ENCODE data around the gene LY6G6F. TPM values are rescaled to one million over a fixed set of nuclear protein-coding genes. Genes with fewer than 3 reads are reported as not detected.

Gene LY6G6F
- total and polyA plus RNA-seq, 9 donors = not detected

DNA sequence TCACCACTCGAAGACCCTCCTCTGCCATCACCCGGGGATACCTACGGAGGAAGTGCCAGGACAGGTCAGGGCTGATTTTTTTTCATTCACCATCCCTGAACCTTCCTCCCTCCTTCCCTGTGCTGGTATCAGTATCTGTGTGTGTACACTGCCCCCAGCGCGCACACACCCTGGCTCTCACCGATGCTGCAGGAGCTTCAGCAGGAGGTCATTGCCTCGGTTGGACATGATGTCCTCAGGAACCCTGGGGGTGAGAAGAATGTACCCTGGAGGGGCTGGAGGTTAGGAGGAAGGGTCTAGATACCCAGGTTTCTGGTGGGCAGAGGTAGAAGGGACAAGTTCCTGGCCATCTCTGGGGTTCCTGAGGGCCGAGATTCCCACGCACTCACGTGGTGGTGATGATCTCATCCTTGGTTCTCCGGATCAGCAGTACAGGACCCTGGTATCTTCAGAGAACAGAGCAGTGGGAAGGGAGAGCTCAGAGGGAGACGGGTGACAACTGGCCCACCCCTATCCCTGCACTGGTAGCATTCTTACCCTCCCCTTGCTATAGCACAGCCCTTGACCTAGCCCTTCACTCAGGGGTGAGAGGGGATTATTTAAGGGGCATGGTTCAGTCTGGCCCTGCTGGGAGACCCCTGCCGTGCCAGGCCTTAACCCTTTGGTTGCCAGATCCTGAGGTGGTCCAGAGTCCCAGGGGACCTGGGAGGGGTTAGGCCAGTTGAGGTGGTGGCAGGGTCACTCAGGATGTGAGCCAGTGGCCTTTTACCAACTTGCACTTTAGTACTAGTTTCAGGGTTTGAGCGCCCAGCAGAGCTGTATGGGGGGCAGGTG lies 18.6 kb upstream of the LY6G6F start:
- Histone ChIP-seq H3K27ac (no peak overlapping the region), H3K4me1 (ENCODE audit: insufficient read depth) (peaks cover 2% of the 10 kb centered on the region), H3K36me3 (no peaks in the 10 kb centered on the region), H3K27me3 (no peaks in the 10 kb centered on the region), H3K4me3 (no peak overlapping the region), H3K9me3 (no peaks in the 10 kb centered on the region)
- TF ChIP-seq POLR2A (IDR thresholded peaks at IDR 0.05) (no peak), CTCF (IDR thresholded peaks at IDR 0.05) (no peak), EP300 (IDR thresholded peaks at IDR 0.05) (no peak)
- 73 to 76% (median 75%) methylated on average over 14 of the region's 14 CpGs for WGBS, 3 donors
- intact Hi-C loops (cut with DNase I) = loop anchor here in 2 of 4 donors (10.0 kb wide), 1 partner anchor 177 kb away; the partner anchor contains the start of gene NEU1 (in 2 of the 2)
- no peak for DNase-seq

GRCh38 chr6:31689249-31690110 lies 17.2 kb upstream of the LY6G6F start:
- WGBS, 3 donors = 68 to 77% (median 72%) methylated on average over 11 of the region's 11 CpGs
- H3K4me3 ChIP-seq = no peak overlapping the region
- intact Hi-C loops (cut with DNase I) = loop anchor here in 2 of 4 donors (10.0 kb wide), 1 partner anchor 175 kb away; the partner anchor contains the start of gene NEU1 (in 2 of the 2)
- no peaks in the 10 kb centered on the region for H3K9me3 ChIP-seq
- TF ChIP-seq CTCF (IDR thresholded peaks at IDR 0.05) (no peak), EP300 (IDR thresholded peaks at IDR 0.05) (no peak), POLR2A (IDR thresholded peaks at IDR 0.05) (no peak)
- no peak overlapping the region for H3K27ac ChIP-seq
- no peaks in the 10 kb centered on the region for H3K36me3 ChIP-seq
- H3K27me3 ChIP-seq = no peaks in the 10 kb centered on the region
- DNase-seq = no peak
- H3K4me1 ChIP-seq (ENCODE audit: insufficient read depth) = no peaks in the 10 kb centered on the region

DNA sequence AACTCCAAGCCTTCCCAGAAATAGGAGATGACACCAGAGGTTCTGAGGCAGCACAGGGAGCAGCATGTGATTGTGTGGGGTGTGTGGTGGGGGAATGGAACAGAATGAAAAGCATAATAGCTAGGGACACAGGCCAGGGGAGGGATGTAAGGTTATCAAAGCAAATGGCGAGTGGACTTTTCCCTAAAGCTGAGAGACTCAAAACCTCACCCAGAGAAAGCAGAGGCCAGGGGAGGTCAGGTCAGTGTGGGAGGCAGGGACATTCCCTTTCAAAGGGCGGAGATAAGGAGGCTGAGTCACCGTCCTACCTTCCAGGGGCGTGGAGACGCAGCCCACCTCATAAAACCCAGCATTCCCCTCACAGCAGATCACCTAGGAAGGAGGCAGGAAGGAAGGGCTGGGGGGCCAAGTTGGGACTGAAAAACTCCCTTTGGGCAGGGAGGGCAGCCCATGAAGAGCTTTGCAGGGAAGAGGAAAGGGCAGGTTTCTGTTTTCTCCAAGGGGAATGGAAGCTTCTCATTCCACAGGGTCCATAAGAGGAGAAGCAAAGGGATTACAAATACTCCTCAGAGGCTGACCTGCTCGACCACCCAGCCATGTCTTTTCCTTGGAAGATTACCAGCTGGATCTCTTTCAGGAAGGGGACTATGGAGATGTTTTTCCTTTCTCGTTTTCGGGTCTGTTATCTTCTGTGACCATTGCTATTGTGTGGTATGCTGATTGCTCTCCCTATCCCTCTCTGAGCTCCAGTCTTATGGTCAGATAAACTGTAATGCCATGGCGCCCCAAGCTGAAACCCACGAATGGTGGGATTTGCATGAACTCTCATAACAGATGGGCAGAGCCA lies 16.2 kb upstream of the LY6G6F start:
- no peaks in the 10 kb centered on the region for H3K36me3 ChIP-seq

GRCh38 chr6:31691078-31691463 lies 15.6 kb upstream of the LY6G6F start:
- H3K4me3 ChIP-seq = no peak overlapping the region
- no peak for DNase-seq
- no peaks in the 10 kb centered on the region for H3K4me1 ChIP-seq (ENCODE audit: insufficient read depth)
- H3K36me3 ChIP-seq = no peaks in the 10 kb centered on the region
- intact Hi-C loops (cut with DNase I) = no loop called here
- WGBS, 3 donors = 84 to 91% (median 86%) methylated on average over 6 of the region's 6 CpGs
- H3K9me3 ChIP-seq = no peaks in the 10 kb centered on the region
- no peak overlapping the region for H3K27ac ChIP-seq
- no peaks in the 10 kb centered on the region for H3K27me3 ChIP-seq
- TF ChIP-seq POLR2A (IDR thresholded peaks at IDR 0.05) = no peak
- TF ChIP-seq EP300 (IDR thresholded peaks at IDR 0.05) = no peak
- no peak for TF ChIP-seq CTCF (IDR thresholded peaks at IDR 0.05)

More for the DNA sequence above, 16.2 kb upstream of the LY6G6F start:
- H3K4me1 ChIP-seq (ENCODE audit: insufficient read depth) = no peaks in the 10 kb centered on the region
- 47 to 51% (median 49%) methylated on average over 10 of the region's 10 CpGs for WGBS, 3 donors
- intact Hi-C loops (cut with DNase I) = no loop called here
- no peaks in the 10 kb centered on the region for H3K9me3 ChIP-seq
- H3K27ac ChIP-seq = no peak overlapping the region
- TF ChIP-seq POLR2A (IDR thresholded peaks at IDR 0.05) (no peak), EP300 (IDR thresholded peaks at IDR 0.05) (no peak)
- no peaks in the 10 kb centered on the region for H3K27me3 ChIP-seq
- DNase-seq = no peak
- H3K4me3 ChIP-seq = no peak overlapping the region

Measured in ovary (tissue), 9 donors.